IMR-90 (cell line): ENCODE measurements around the gene UQCRC2. TPM values are rescaled to one million over a fixed set of nuclear protein-coding genes. Genes with fewer than 3 reads are reported as not detected.

Source experiments
- ATAC-seq: fragments of 200-7000 bp; cut with Tn5 transposase; 2 replicates; pipeline ENCODE4 v1.9.1; 2020; ENCODE audit warnings: low read depth, mild to moderate bottlenecking, moderate library complexity
- BruUV-seq: library from RNA; stranded (reverse); fragments of 400-500 nt; replicated peaks from 2 replicates; lab custom pipeline; 2021; lab: Mats Ljungman, UMichigan
- CTCF ChIA-PET: fragments of 300-600 bp; formaldehyde crosslinking; extraction: SDS; loops from one replicate; lab custom pipeline; 2021; ENCODE audit warnings: antibody characterized with exemption; lab: Yijun Ruan, JAX
- POLR2A ChIA-PET: fragments of 300-600 bp; sonication (Branson Sonifier 250); formaldehyde crosslinking; loops from one replicate; lab custom pipeline; 2022; ENCODE audit warnings: antibody characterized with exemption; ENCODE audit not compliant: unreplicated experiment; lab: Charles Lee
- DNase-seq: peaks from one replicate; pipeline ENCODE4 v3.0.0; 2013
- H2AFZ ChIP-seq: replicated peaks from 2 replicates; pipeline ENCODE3; 2013; ENCODE audit warnings: low read length, mild to moderate bottlenecking; ENCODE audit not compliant: poor library complexity
- H2AK5ac ChIP-seq: 2 replicates; pipeline ENCODE4 v1.6.1; 2013; ENCODE audit warnings: low read depth, low read length, inconsistent platforms
- H2AK9ac ChIP-seq: replicated peaks from 2 replicates; pipeline ENCODE3; 2013; ENCODE audit warnings: mild to moderate bottlenecking, low read depth, low read length, moderate library complexity; ENCODE audit not compliant: poor library complexity
- H2BK120ac ChIP-seq: 2 replicates; pipeline ENCODE4 v1.6.1; 2013; ENCODE audit warnings: low read depth, low read length, inconsistent platforms
- H2BK15ac ChIP-seq: 3 replicates; pipeline ENCODE4 v1.6.1; 2013; ENCODE audit warnings: low read depth, low read length, inconsistent platforms
- H2BK20ac ChIP-seq: 2 replicates; pipeline ENCODE4 v1.6.1; 2013; ENCODE audit warnings: low read depth, mild to moderate bottlenecking, inconsistent platforms, low read length, moderate library complexity
- H2BK5ac ChIP-seq: 2 replicates; pipeline ENCODE4 v1.6.1; 2013; ENCODE audit warnings: mild to moderate bottlenecking, low read depth, low read length, inconsistent platforms; ENCODE audit not compliant: poor library complexity, severe bottlenecking
- H3K14ac ChIP-seq: replicated peaks from 2 replicates; pipeline ENCODE4 v1.6.1; 2013; ENCODE audit warnings: low read depth, low read length, inconsistent platforms
- H3K18ac ChIP-seq: 2 replicates; pipeline ENCODE4 v1.6.1; 2013; ENCODE audit warnings: low read depth, low read length, control low read depth
- H3K23ac ChIP-seq: 2 replicates; pipeline ENCODE4 v1.6.1; 2013; ENCODE audit warnings: low read depth, low read length, inconsistent platforms
- H3K27ac ChIP-seq: 2 replicates; pipeline ENCODE4 v1.5.1; 2013; ENCODE audit warnings: mild to moderate bottlenecking, control low read depth, low read length; ENCODE audit not compliant: insufficient read depth
- H3K27me3 ChIP-seq: 2 replicates; pipeline ENCODE4 v1.6.1; 2013; ENCODE audit warnings: low read length; ENCODE audit not compliant: control insufficient read depth, insufficient read depth
- H3K36me3 ChIP-seq: 2 replicates; pipeline ENCODE4 v1.6.1; 2013; ENCODE audit warnings: low read length, mixed read lengths; ENCODE audit not compliant: control insufficient read depth, insufficient read depth
- H3K4ac ChIP-seq: 2 replicates; pipeline ENCODE4 v1.6.1; 2013; ENCODE audit warnings: low read depth, low read length, inconsistent platforms
- H3K4me1 ChIP-seq: 2 replicates; pipeline ENCODE4 v1.6.1; 2013; ENCODE audit warnings: low read length, mixed read lengths; ENCODE audit not compliant: control insufficient read depth, insufficient read depth
- H3K4me2 ChIP-seq: 2 replicates; pipeline ENCODE4 v1.6.1; 2013; ENCODE audit warnings: low read depth, mild to moderate bottlenecking, control low read depth, low read length, moderate library complexity
- H3K4me3 ChIP-seq: 2 replicates; pipeline ENCODE4 v1.5.1; 2013; ENCODE audit warnings: low read depth, mild to moderate bottlenecking, control low read depth, low read length, moderate library complexity; ENCODE audit not compliant: insufficient read depth
- H3K56ac ChIP-seq: 2 replicates; pipeline ENCODE4 v1.6.1; 2013; ENCODE audit warnings: low read length, inconsistent platforms; ENCODE audit not compliant: insufficient read depth; ENCODE audit errors: extremely low read depth
- H3K79me1 ChIP-seq, 2 experiments: 2 replicates each; pipeline ENCODE4 v1.6.1; 2013; ENCODE audit warnings: low read length in 2 of 2, inconsistent platforms in 1 of 2, low read depth in 1 of 2
- H3K9ac ChIP-seq: 2 replicates; pipeline ENCODE4 v1.6.1; 2013; ENCODE audit warnings: low read depth, low read length, control low read depth
- H3K9me1 ChIP-seq: 2 replicates; pipeline ENCODE4 v1.6.1; 2013; ENCODE audit warnings: low read length, inconsistent platforms; ENCODE audit not compliant: insufficient read depth
- H3K9me3 ChIP-seq: 2 replicates; pipeline ENCODE4 v1.6.1; 2013; ENCODE audit warnings: low read length; ENCODE audit not compliant: control insufficient read depth, insufficient read depth
- H4K20me1 ChIP-seq: 2 replicates; pipeline ENCODE4 v1.6.1; 2013; ENCODE audit warnings: low read length, inconsistent platforms; ENCODE audit not compliant: insufficient read depth
- H4K5ac ChIP-seq: 2 replicates; pipeline ENCODE4 v1.6.1; 2013; ENCODE audit warnings: mild to moderate bottlenecking, low read depth, low read length, control low read depth
- H4K8ac ChIP-seq, 2 experiments: 2 replicates each; pipeline ENCODE4 v1.6.1; 2013; ENCODE audit warnings: low read depth in 2 of 2, low read length in 2 of 2, control low read depth in 1 of 2, inconsistent platforms in 1 of 2
- H4K91ac ChIP-seq: 2 replicates; pipeline ENCODE4 v1.6.1; 2013; ENCODE audit warnings: low read depth, low read length, inconsistent platforms; ENCODE audit not compliant: insufficient read depth
- MAFK ChIP-seq: IDR thresholded peaks from 2 replicates; pipeline ENCODE4 v1.6.1; 2012; ENCODE audit warnings: low read depth, low read length, improper control_type of control experiment
- MXI1 ChIP-seq: IDR thresholded peaks from 2 replicates; pipeline ENCODE4 v1.6.1; 2012; ENCODE audit warnings: low read depth, mild to moderate bottlenecking, low read length, moderate library complexity, borderline replicate concordance
- RAD21 ChIP-seq: IDR thresholded peaks from 2 replicates; pipeline ENCODE4 v1.6.1; 2012; ENCODE audit warnings: low read length, improper control_type of control experiment
- WGBS, 2 experiments: methylation state at CpG; one replicate each; pipeline versions ENCODE4 v1.1.5 to v1.1.7; 2013; ENCODE audit warnings: missing lambda C conversion rate in 2 of 2; ENCODE audit not compliant: insufficient read length in 1 of 2; ENCODE audit errors: extremely low coverage in 2 of 2; 5-methylcytosine and 5-hydroxymethylcytosine counted together
- dilution Hi-C: fragments of 300-500 bp; cut with HindIII; formaldehyde crosslinking; loops from one replicate; pipeline ENCODE4 v1.14.3; 2018; ENCODE audit warnings: low sequenced_read_pairs; ENCODE audit not compliant: unreplicated experiment
- in situ Hi-C: fragments of 300-500 bp; cut with MboI; formaldehyde crosslinking; loops from 3 replicates; pipeline ENCODE4 v1.14.3; 2019; ENCODE audit warnings: low sequenced_read_pairs, inconsistent platforms, mixed read lengths
- intact Hi-C: fragments of 100-400 bp; cut with micrococcal nuclease; formaldehyde crosslinking; loops from 2 replicates; pipeline ENCODE4 v1.10.0; 2022
- polyA plus RNA-seq, 3 experiments: library from polyadenylated mRNA; depleted of rRNA; stranded (reverse); fragments of >200 nt; gene quantifications; 2 replicates each; pipeline ENCODE4 v1.2.3, GENCODE V29; 2012; ENCODE audit warnings: low replicate concordance in 1 of 3
- total RNA-seq: library from RNA; depleted of rRNA; stranded (reverse); fragments of >200 nt; gene quantifications from 2 replicates; pipeline ENCODE4 v1.2.3, GENCODE V29; 2012

The UQCRC2 gene
- total and polyA plus RNA-seq, 2 of the 4 experiments (the other 2 are of a cell fraction), result 191 to 284 TPM

GRCh38 chr16:21990381-21990944, 37.3 kb downstream of the UQCRC2 start:
- Histone ChIP-seq H3K79me1 (no peaks in the 10 kb centered on the region), H3K4me1 (no peaks in the 10 kb centered on the region), H3K56ac (no peak overlapping the region), H3K4me2 (no peak overlapping the region), H3K27ac (no peak overlapping the region), H3K27me3 (no peaks in the 10 kb centered on the region), H4K5ac (no peak overlapping the region), H4K20me1 (no peaks in the 10 kb centered on the region), H2AFZ (no peak overlapping the region), H2BK5ac (no peak overlapping the region), H3K23ac (no peak overlapping the region), H2BK20ac (no peak overlapping the region), H2AK9ac (no peak overlapping the region), H3K18ac (no peak overlapping the region), H4K8ac (no peak overlapping the region), H2BK120ac (no peak overlapping the region), H3K9ac (no peak overlapping the region), H3K36me3 (no peaks in the 10 kb centered on the region), H3K14ac (no peak overlapping the region), H3K4ac (no peak overlapping the region), H4K91ac (no peak overlapping the region), H3K9me3 (no peaks in the 10 kb centered on the region), H2AK5ac (no peak overlapping the region), H3K9me1 (no peaks in the 10 kb centered on the region), H2BK15ac (no peak overlapping the region), H3K4me3 (no peak overlapping the region)
- no TSS peak for BruUV-seq
- DNase-seq, result no peak
- no peak for ATAC-seq
- ChIA-PET CTCF (interaction anchor here (0.7 to 2.0 kb wide), 4 partner anchors 11 to 198 kb away, joined by 3 to 10 read pairs (median 7); no protein-coding TSS in a partner anchor), POLR2A (no interaction called here)
- TF ChIP-seq MXI1 (no peak), MAFK (no peak), RAD21 (no peak)
- in situ Hi-C loops, result no loop called here
- dilution Hi-C loops, result no loop called here
- intact Hi-C loops, result no loop called here
- WGBS, 2 experiments, result no CpG with 5 or more reads among the region's 3 CpGs
